H1 (cell line): Measurements from ENCODE around the gene DNAJC7. TPM values are rescaled to one million over a fixed set of nuclear protein-coding genes. Genes with fewer than 3 reads are reported as not detected.
A peak's percentile ranks its signal among the peaks of the same experiment; 100 is the strongest.

Source experiments
- CTCF ChIA-PET: fragments of 300-600 bp; sonication (Branson Sonifier 250); formaldehyde crosslinking; loops from one replicate; lab custom pipeline; 2021; ENCODE audit not compliant: partially characterized antibody; lab: Charles Lee
- POLR2A ChIA-PET: fragments of 300-600 bp; sonication (Branson Sonifier 250); formaldehyde crosslinking; loops from one replicate; lab custom pipeline; 2021; ENCODE audit warnings: inconsistent platforms; ENCODE audit not compliant: partially characterized antibody; lab: Charles Lee
- DNase-seq, 2 experiments: peaks; one replicate each; pipeline versions ENCODE4 v3.0.0 to v3.0.0-alpha.2; 2010 to 2022; ENCODE audit warnings: low spot score in 2 of 2, low read depth in 1 of 2, mixed read lengths in 1 of 2
- FAIRE-seq: peaks from 2 replicates; lab custom pipeline; 2011; peaks lifted over from hg19 to GRCh38; lab: Jason Lieb, UNC
- H2AFZ ChIP-seq: 2 replicates; pipeline ENCODE4 v1.8.1; 2012; ENCODE audit warnings: low read length, inconsistent platforms
- H2AK5ac ChIP-seq: 2 replicates; pipeline ENCODE4 v1.6.1; 2013; ENCODE audit warnings: low read depth, low read length
- H2BK120ac ChIP-seq: replicated peaks from 2 replicates; pipeline ENCODE3; 2013; ENCODE audit warnings: low read depth, low read length, inconsistent platforms
- H2BK12ac ChIP-seq: 2 replicates; pipeline ENCODE4 v1.6.1; 2013; ENCODE audit warnings: low read depth, low read length
- H2BK15ac ChIP-seq: 2 replicates; pipeline ENCODE4 v1.6.1; 2013; ENCODE audit warnings: low read length
- H2BK20ac ChIP-seq: 2 replicates; pipeline ENCODE4 v1.6.1; 2013; ENCODE audit warnings: low read length
- H2BK5ac ChIP-seq: 2 replicates; pipeline ENCODE4 v1.6.1; 2013; ENCODE audit warnings: low read depth, low read length
- H3K14ac ChIP-seq: 2 replicates; pipeline ENCODE4 v1.6.1; 2013; ENCODE audit warnings: inconsistent platforms; ENCODE audit not compliant: insufficient read length
- H3K18ac ChIP-seq: 2 replicates; pipeline ENCODE4 v1.6.1; 2013; ENCODE audit warnings: low read length; ENCODE audit errors: extremely low read depth
- H3K23ac ChIP-seq: 2 replicates; pipeline ENCODE4 v1.6.1; 2013; ENCODE audit warnings: inconsistent platforms; ENCODE audit not compliant: insufficient read length
- H3K23me2 ChIP-seq: 2 replicates; pipeline ENCODE4 v1.6.1; 2013; ENCODE audit warnings: low read depth, low read length
- H3K27ac ChIP-seq: 2 replicates; pipeline ENCODE4 v1.6.1; 2011; ENCODE audit warnings: low read depth, low read length, inconsistent platforms
- H3K27me3 ChIP-seq, 4 experiments: replicated peaks in 1 of 4; 1 replicate in 1 of 4; 2 replicates in 3 of 4; pipeline versions ENCODE4 v1.6.1 to v1.8.1; 2011 to 2013; ENCODE audit warnings: low read length in 3 of 4, mild to moderate bottlenecking in 3 of 4, inconsistent platforms in 2 of 4, mixed read lengths in 2 of 4, moderate library complexity in 1 of 4; ENCODE audit not compliant: control insufficient read depth in 3 of 4, insufficient read depth in 3 of 4; ENCODE audit errors: extremely low read depth in 1 of 4
- H3K36me3 ChIP-seq, 4 experiments: 2 replicates each; pipeline versions ENCODE4 v1.6.1 to v1.8.1; 2011 to 2013; ENCODE audit warnings: mild to moderate bottlenecking in 4 of 4, low read length in 3 of 4, moderate library complexity in 2 of 4, control low read depth in 1 of 4, inconsistent platforms in 1 of 4; ENCODE audit not compliant: insufficient read depth in 4 of 4, control insufficient read depth in 2 of 4
- H3K4ac ChIP-seq: replicated peaks from 2 replicates; pipeline ENCODE3; 2013; ENCODE audit warnings: low read length, low read depth, mixed read lengths, inconsistent platforms; ENCODE audit not compliant: insufficient read length
- H3K4me1 ChIP-seq, 4 experiments: replicated peaks in 1 of 4; 1 replicate in 1 of 4; 2 replicates in 3 of 4; pipeline versions ENCODE4 v1.6.1 to v1.8.1; 2011 to 2013; ENCODE audit warnings: low read length in 3 of 4, inconsistent platforms in 2 of 4, mixed read lengths in 1 of 4; ENCODE audit not compliant: insufficient read depth in 4 of 4, control insufficient read depth in 3 of 4
- H3K4me2 ChIP-seq, 2 experiments: 2 replicates each; pipeline versions ENCODE4 v1.6.1 to v1.8.1; 2011 to 2013; ENCODE audit warnings: low read depth in 2 of 2, low read length in 2 of 2, control low read depth in 1 of 2, inconsistent platforms in 1 of 2, mild to moderate bottlenecking in 1 of 2; ENCODE audit not compliant: insufficient read depth in 1 of 2
- H3K4me3 ChIP-seq, 4 experiments: fragments of 200-600, 300-600 bp in 1 of 4; sonication (generic), shearing (Covaris generic), sonication (Bioruptor Twin) in 1 of 4; 2 replicates each; pipeline versions ENCODE4 v1.5.1 to v1.8.1; 2011 to 2016; ENCODE audit warnings: low read length in 4 of 4, low read depth in 3 of 4, control low read depth in 2 of 4, inconsistent platforms in 2 of 4, mild to moderate bottlenecking in 2 of 4, mixed read lengths in 1 of 4, moderate library complexity in 1 of 4; ENCODE audit not compliant: insufficient read depth in 2 of 4; ENCODE audit errors: extremely low read depth in 1 of 4
- H3K56ac ChIP-seq: replicated peaks from 2 replicates; pipeline ENCODE3; 2013; ENCODE audit warnings: low read depth, mild to moderate bottlenecking, mixed read lengths, low read length, inconsistent platforms; ENCODE audit not compliant: insufficient read length
- H3K79me1 ChIP-seq: 2 replicates; pipeline ENCODE4 v1.6.1; 2013; ENCODE audit warnings: low read depth, low read length, control low read depth
- H3K79me2 ChIP-seq, 2 experiments: 2 replicates each; pipeline versions ENCODE4 v1.6.1 to v1.8.1; 2012 to 2013; ENCODE audit warnings: low read length in 2 of 2, mild to moderate bottlenecking in 2 of 2, inconsistent platforms in 1 of 2; ENCODE audit not compliant: insufficient read depth in 2 of 2, control insufficient read depth in 1 of 2
- H3K9ac ChIP-seq, 4 experiments: replicated peaks in 1 of 4; 1 replicate in 1 of 4; 2 replicates in 3 of 4; pipeline versions ENCODE4 v1.6.1 to v1.8.1; 2011 to 2013; ENCODE audit warnings: low read depth in 3 of 4, low read length in 3 of 4, control low read depth in 2 of 4, mild to moderate bottlenecking in 2 of 4, moderate library complexity in 2 of 4, inconsistent platforms in 1 of 4; ENCODE audit errors: extremely low read depth in 1 of 4
- H3K9me3 ChIP-seq, 2 experiments: 2 replicates each; pipeline versions ENCODE4 v1.6.1 to v1.8.1; 2012 to 2013; ENCODE audit warnings: mild to moderate bottlenecking in 2 of 2, moderate library complexity in 2 of 2, control low read depth in 1 of 2, inconsistent platforms in 1 of 2, low read depth in 1 of 2, low read length in 1 of 2, mixed read lengths in 1 of 2; ENCODE audit not compliant: insufficient read depth in 2 of 2
- H4K20me1 ChIP-seq, 2 experiments: replicated peaks in 1 of 2; 2 replicates each; pipeline versions ENCODE3 to v1.8.1; 2011 to 2013; ENCODE audit warnings: inconsistent platforms in 2 of 2, low read length in 2 of 2, mild to moderate bottlenecking in 1 of 2; ENCODE audit not compliant: insufficient read depth in 2 of 2, control insufficient read depth in 1 of 2
- H4K5ac ChIP-seq: 2 replicates; pipeline ENCODE4 v1.6.1; 2013; ENCODE audit warnings: low read length, low read depth, mixed read lengths, inconsistent platforms; ENCODE audit not compliant: insufficient read length
- H4K8ac ChIP-seq: 2 replicates; pipeline ENCODE4 v1.8.0; 2013; ENCODE audit warnings: mild to moderate bottlenecking, moderate library complexity, low read length, inconsistent platforms; ENCODE audit not compliant: insufficient read depth; ENCODE audit errors: extremely low read depth
- H4K91ac ChIP-seq: replicated peaks from 2 replicates; pipeline ENCODE3; 2013; ENCODE audit warnings: low read length, mixed read lengths, inconsistent platforms; ENCODE audit not compliant: insufficient read length
- PHF8 ChIP-seq: fragments of 200-600 bp; sonication (generic); conservative IDR thresholded peaks from 2 replicates; pipeline ENCODE4 v1.7.1; 2012; ENCODE audit warnings: low read depth, mild to moderate bottlenecking, inconsistent platforms, low read length, moderate library complexity
- POLR2AphosphoS5 ChIP-seq: IDR thresholded peaks from 2 replicates; pipeline ENCODE4 v1.6.1; 2011; ENCODE audit warnings: low read depth, low read length
- WGBS, 2 experiments: shearing (Covaris generic) in 1 of 2; methylation state at CpG; one replicate each; pipeline versions ENCODE4 v1.1.6 to v1.1.7; 2013 to 2015; ENCODE audit warnings: low lambda C conversion rate in 2 of 2, mixed read lengths in 2 of 2, inconsistent platforms in 1 of 2, low coverage in 1 of 2, missing lambda C conversion rate in 1 of 2; ENCODE audit not compliant: insufficient replicate concordance in 2 of 2, insufficient coverage in 1 of 2, insufficient read length in 1 of 2; ENCODE audit errors: extremely low coverage in 1 of 2, missing lambda C conversion rate in 1 of 2; 5-methylcytosine and 5-hydroxymethylcytosine counted together
- polyA plus RNA-seq, 7 experiments: library from polyadenylated mRNA; depleted of rRNA in 3 of 7; stranded (reverse) in 5 of 7; unstranded in 2 of 7; fragments of >200 nt in 5 of 7; fragments of 200-250 nt in 2 of 7; gene quantifications; 1 replicate in 5 of 7; 2 replicates in 1 of 7; 4 replicates in 1 of 7; pipeline versions ENCODE4 v1.2.1 to v1.2.3, GENCODE V29; 2011 to 2013; ENCODE audit warnings: missing spikeins in 2 of 7, mixed read lengths in 2 of 7
- total RNA-seq: library from RNA; stranded (reverse); fragmentation: NEBNext Ultra II Directional; extraction: Animal tissue kit (Norgen Biotek cat#: 25700); gene quantifications from 2 replicates; pipeline ENCODE4 v1.2.1, GENCODE V29; 2021

Gene DNAJC7
- total and polyA plus RNA-seq, 2 of the 8 experiments (the other 6 are each of a cell fraction or from before 2014, with no cell fraction given): 31.0 to 148 TPM

DNA sequence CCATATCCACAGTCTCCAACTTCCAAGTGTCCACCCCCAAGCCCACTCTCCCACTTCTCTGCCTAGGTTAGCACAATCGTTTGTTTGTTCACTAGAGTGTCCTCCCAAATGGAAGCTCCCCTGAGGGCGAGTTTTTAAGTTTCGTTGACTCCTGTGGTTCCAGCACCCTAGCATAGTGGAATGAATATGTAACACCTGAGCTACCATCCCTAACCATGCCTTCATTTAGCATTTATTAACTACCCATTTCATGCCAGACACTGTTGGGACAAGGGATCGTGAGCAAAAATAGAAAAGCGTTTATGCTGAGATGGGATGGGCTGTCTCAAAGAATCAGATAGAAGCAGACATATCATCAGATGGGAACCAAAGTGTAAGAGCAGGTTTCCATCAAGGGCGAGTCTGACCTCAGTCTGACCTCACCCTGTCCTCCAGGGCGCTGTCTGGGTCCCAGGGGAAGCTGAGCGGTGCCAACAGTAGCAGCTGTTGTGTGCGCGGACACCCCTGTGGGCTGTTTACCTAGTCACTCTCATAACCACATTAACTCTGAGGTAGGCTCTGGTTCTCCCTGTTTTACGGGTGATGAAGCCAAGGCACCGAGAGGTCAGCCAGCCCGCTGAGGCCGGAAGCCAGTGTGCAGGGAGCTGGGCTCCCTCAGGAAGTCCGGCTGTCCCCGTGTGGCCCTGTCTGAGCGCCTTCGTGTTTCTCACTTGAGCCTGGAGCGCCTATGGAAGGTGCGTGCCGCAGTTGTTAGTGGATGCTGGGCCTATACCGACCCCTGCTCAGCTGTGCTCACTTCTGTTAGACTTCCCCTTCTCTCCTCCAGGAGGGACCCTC is 44.5 kb downstream of the DNAJC7 start:
- POLR2A ChIA-PET: interaction anchor here (0.7 to 1.9 kb wide), 10 partner anchors 10 to 108 kb away, joined by 3 to 6 read pairs (median 3); partner anchors contain the start of gene KLHL11

More for the DNA sequence above, 44.5 kb downstream of the DNAJC7 start:
- H2BK15ac ChIP-seq: no peak overlapping the region
- TF ChIP-seq PHF8 (no peak), POLR2AphosphoS5 (0 out of 2 replicates have a peak, but pooled peaks have one; percentile 20)
- TF ChIP-seq, all 59 proteins: peak for 1
- Histone ChIP-seq H3K56ac (no peak overlapping the region), H3K79me1 (peaks cover 3% of the 10 kb centered on the region; the same call in 1 of the 2 replicates), H4K91ac (no peak overlapping the region), H3K4ac (no peak overlapping the region), H3K18ac (no peak overlapping the region), H3K4me2 (no peak overlapping the region), H2AK5ac (no peak overlapping the region), H2AFZ (no peak overlapping the region), H4K8ac (peak overlapping the region; percentile 86; the same call in 1 of the 2 replicates), H2BK12ac (no peak overlapping the region), H4K5ac (no peak overlapping the region), H2BK20ac (no peak overlapping the region), H3K9ac (no peak overlapping the region), H3K23ac (no peak overlapping the region), H3K79me2 (no peaks in the 10 kb centered on the region), H2BK120ac (no peak overlapping the region), H3K4me1 (peaks cover 0 to 1% (median 0%) of the 10 kb centered on the region in 4 experiments; a peak in 5 of 7 replicates), H3K9me3 (no peaks in the 10 kb centered on the region), H3K27me3 (no peaks in the 10 kb centered on the region), H3K14ac (no peak overlapping the region), H3K23me2 (no peaks in the 10 kb centered on the region), H3K36me3 (peaks cover 29 to 59% (median 55%) of the 10 kb centered on the region in 4 experiments), H3K27ac (no peak overlapping the region), H4K20me1 (peaks cover 2 to 19% of the 10 kb centered on the region in 2 experiments), H3K4me3 (no peak overlapping the region), H2BK5ac (no peak overlapping the region)
- CTCF ChIA-PET: interaction anchor here (6.5 kb wide), 1 partner anchor 9 kb away, joined by 60 read pairs; the partner anchor contains the start of gene CNP
- 95% methylated on average over 22 of the region's 22 CpGs; no CpG with 5 or more reads in 1 of the 2 experiments for WGBS, 2 experiments
- FAIRE-seq: no peak
- no peak for DNase-seq
